Keratinocyte (primary cell): ENCODE data around the gene YY2. TPM values are rescaled to one million over a fixed set of nuclear protein-coding genes. Genes with fewer than 3 reads are reported as not detected.

Experiments used
- DNase-seq: peaks from one replicate; pipeline ENCODE4 v3.0.0-alpha.2; 2011; ENCODE audit warnings: low read depth, missing footprints, low spot score
- FAIRE-seq: peaks from 2 replicates; lab custom pipeline; 2011; peaks lifted over from hg19 to GRCh38; lab: Jason Lieb, UNC
- H2AFZ ChIP-seq: 2 replicates; pipeline ENCODE4 v1.6.0; 2012; ENCODE audit warnings: low read length, control low read depth, inconsistent platforms; ENCODE audit not compliant: control insufficient read depth
- H3K27ac ChIP-seq: 2 replicates; pipeline ENCODE4 v1.5.1; 2011; ENCODE audit warnings: low read length; ENCODE audit not compliant: control insufficient read depth, insufficient read depth
- H3K27me3 ChIP-seq: 3 replicates; pipeline ENCODE4 v1.6.0; 2011; ENCODE audit warnings: low read length; ENCODE audit not compliant: control insufficient read depth, insufficient read depth; ENCODE audit errors: extremely low read depth
- H3K36me3 ChIP-seq, 2 experiments: 2 replicates in 1 of 2; 3 replicates in 1 of 2; pipeline ENCODE4 v1.5.1; 2011; ENCODE audit warnings: low read length in 2 of 2, mild to moderate bottlenecking in 1 of 2; ENCODE audit not compliant: control insufficient read depth in 2 of 2, insufficient read depth in 2 of 2; ENCODE audit errors: extremely low read depth in 1 of 2
- H3K4me1 ChIP-seq: 3 replicates; pipeline ENCODE4 v1.5.1; 2011; ENCODE audit warnings: low read length; ENCODE audit not compliant: control insufficient read depth, insufficient read depth; ENCODE audit errors: extremely low read depth
- H3K4me2 ChIP-seq: 3 replicates; pipeline ENCODE4 v1.6.0; 2011; ENCODE audit warnings: low read depth, low read length; ENCODE audit not compliant: control insufficient read depth, insufficient read depth; ENCODE audit errors: extremely low read depth
- H3K4me3 ChIP-seq, 3 experiments: fragments of 200-600 bp in 1 of 3; sonication (generic) in 1 of 3; 2 replicates in 2 of 3; 3 replicates in 1 of 3; pipeline ENCODE4 v1.5.1; 2011 to 2016; ENCODE audit warnings: low read length in 3 of 3, mild to moderate bottlenecking in 3 of 3, control low read depth in 2 of 3, inconsistent platforms in 1 of 3, low read depth in 1 of 3, mixed read lengths in 1 of 3, mixed run types in 1 of 3, moderate library complexity in 1 of 3; ENCODE audit not compliant: control insufficient read depth in 2 of 3, insufficient read depth in 2 of 3; ENCODE audit errors: extremely low read depth in 1 of 3
- H3K79me2 ChIP-seq: 2 replicates; pipeline ENCODE4 v1.6.0; 2012; ENCODE audit warnings: low read length; ENCODE audit not compliant: control insufficient read depth, insufficient read depth
- H3K9ac ChIP-seq: 3 replicates; pipeline ENCODE4 v1.6.0; 2011; ENCODE audit warnings: low read length; ENCODE audit not compliant: control insufficient read depth, insufficient read depth; ENCODE audit errors: extremely low read depth
- H3K9me1 ChIP-seq: 3 replicates; pipeline ENCODE4 v1.6.0; 2011; ENCODE audit warnings: low read length; ENCODE audit not compliant: control insufficient read depth, insufficient read depth; ENCODE audit errors: extremely low read depth
- H3K9me3 ChIP-seq: 2 replicates; pipeline ENCODE4 v1.5.1; 2012; ENCODE audit warnings: low read depth, low read length; ENCODE audit not compliant: control insufficient read depth
- H4K20me1 ChIP-seq: 3 replicates; pipeline ENCODE4 v1.6.0; 2011; ENCODE audit warnings: low read length; ENCODE audit not compliant: control insufficient read depth, insufficient read depth; ENCODE audit errors: extremely low read depth
- EZH2 ChIP-seq: IDR thresholded peaks from one replicate; pipeline ENCODE4 v1.6.1; 2012; ENCODE audit warnings: inconsistent platforms, mild to moderate bottlenecking, low read length, moderate library complexity
- dilution Hi-C: fragments of 300-500 bp; cut with MboI; formaldehyde crosslinking; loops from one replicate; pipeline ENCODE4 v1.7.0; 2020; ENCODE audit warnings: low sequenced_read_pairs; ENCODE audit not compliant: extremely low pct_ligation_motif_present
- polyA plus RNA-seq, 5 experiments: library from polyadenylated mRNA; depleted of rRNA in 3 of 5; stranded (reverse) in 3 of 5; stranded (forward) in 1 of 5; unstranded in 1 of 5; fragments of >200 nt; gene quantifications; 1 replicate in 1 of 5; 2 replicates in 3 of 5; 3 replicates in 1 of 5; pipeline versions ENCODE4 v1.2.1 to v1.2.3, GENCODE V29; 2011 to 2012; ENCODE audit warnings: missing spikeins in 2 of 5, low read depth in 1 of 5, low replicate concordance in 1 of 5
- TF ChIP-seq, protein P1 (sequence below), 3 experiments: IDR thresholded peaks in 1 of 3; conservative IDR thresholded peaks in 1 of 3; optimal IDR thresholded peaks in 1 of 3; 2 replicates in 2 of 3; 3 replicates in 1 of 3; pipeline versions ENCODE3 to v1.5.1; 2011; ENCODE audit warnings: low read length in 3 of 3, mild to moderate bottlenecking in 3 of 3, moderate library complexity in 2 of 3, control low read depth in 1 of 3, inconsistent platforms in 1 of 3; ENCODE audit not compliant: insufficient read depth in 2 of 3; ENCODE audit errors: extremely low read depth in 1 of 3

Gene YY2
- polyA plus RNA-seq, 1 donor (not counting 4 experiments of a cell fraction or from before 2014, with no cell fraction given): 1.2 TPM

DNA sequence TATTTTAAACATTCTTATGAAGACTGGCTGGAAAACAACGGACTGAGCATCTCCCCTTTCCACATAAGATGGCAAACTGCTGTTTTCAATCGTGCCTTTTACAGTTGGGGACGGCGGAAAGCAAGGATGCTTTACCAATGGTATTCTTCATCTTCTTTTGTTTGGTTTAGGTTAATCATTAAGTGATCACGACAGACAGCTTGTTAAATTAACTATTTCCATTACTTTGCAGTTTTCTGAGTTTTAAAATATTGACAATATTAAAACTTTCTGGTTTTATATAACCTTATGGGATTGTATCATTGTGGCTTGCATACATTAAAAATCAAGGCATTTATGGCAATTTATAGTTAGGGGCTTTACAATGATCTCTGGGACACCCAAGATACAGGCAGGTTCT lies 12.6 kb upstream of the YY2 start:
- FAIRE-seq: no peak

DNA sequence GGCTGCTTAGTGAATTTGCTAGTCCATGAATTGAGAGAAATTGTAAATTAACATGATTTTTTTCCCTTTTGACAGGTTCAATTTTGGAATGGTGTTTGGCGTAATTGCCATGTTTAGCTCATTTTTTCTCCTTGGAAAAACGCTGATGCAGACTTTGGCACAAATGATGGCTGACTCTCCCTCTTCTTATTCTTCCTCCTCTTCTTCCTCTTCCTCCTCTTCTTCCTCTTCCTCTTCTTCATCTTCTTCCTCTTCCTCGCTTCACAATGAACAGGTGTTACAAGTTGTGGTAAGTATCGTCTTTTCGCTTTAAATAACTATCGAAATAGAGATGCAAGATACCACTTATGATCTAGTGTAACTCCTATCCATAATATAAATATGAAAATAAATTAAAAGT lies 10.7 kb upstream of the YY2 start:
- H3K27ac ChIP-seq: no peak overlapping the region
- H2AFZ ChIP-seq: no peak overlapping the region
- no peak overlapping the region for H3K4me3 ChIP-seq
- H3K4me2 ChIP-seq: no peak overlapping the region
- no peaks in the 10 kb centered on the region for H3K9me1 ChIP-seq
- no peaks in the 10 kb centered on the region for H4K20me1 ChIP-seq
- no peaks in the 10 kb centered on the region for H3K9me3 ChIP-seq
- no peak overlapping the region for H3K9ac ChIP-seq
- TF ChIP-seq, protein P1, sequence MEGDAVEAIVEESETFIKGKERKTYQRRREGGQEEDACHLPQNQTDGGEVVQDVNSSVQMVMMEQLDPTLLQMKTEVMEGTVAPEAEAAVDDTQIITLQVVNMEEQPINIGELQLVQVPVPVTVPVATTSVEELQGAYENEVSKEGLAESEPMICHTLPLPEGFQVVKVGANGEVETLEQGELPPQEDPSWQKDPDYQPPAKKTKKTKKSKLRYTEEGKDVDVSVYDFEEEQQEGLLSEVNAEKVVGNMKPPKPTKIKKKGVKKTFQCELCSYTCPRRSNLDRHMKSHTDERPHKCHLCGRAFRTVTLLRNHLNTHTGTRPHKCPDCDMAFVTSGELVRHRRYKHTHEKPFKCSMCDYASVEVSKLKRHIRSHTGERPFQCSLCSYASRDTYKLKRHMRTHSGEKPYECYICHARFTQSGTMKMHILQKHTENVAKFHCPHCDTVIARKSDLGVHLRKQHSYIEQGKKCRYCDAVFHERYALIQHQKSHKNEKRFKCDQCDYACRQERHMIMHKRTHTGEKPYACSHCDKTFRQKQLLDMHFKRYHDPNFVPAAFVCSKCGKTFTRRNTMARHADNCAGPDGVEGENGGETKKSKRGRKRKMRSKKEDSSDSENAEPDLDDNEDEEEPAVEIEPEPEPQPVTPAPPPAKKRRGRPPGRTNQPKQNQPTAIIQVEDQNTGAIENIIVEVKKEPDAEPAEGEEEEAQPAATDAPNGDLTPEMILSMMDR (optimal IDR thresholded peaks at IDR 0.05 in 1 of 3, IDR thresholded peaks at IDR 0.05 in 1 of 3, conservative IDR thresholded peaks at IDR 0.05 in 1 of 3; ENCODE audit: extremely low read depth in 1 of 3, insufficient read depth in 2 of 3, low read length in 3 of 3): no peak
- no peak for TF ChIP-seq EZH2
- H3K4me1 ChIP-seq: peaks cover 3% of the 10 kb centered on the region
- no peak for FAIRE-seq
- no peaks in the 10 kb centered on the region for H3K36me3 ChIP-seq
- dilution Hi-C loops: no loop called here
- peaks cover 5% of the 10 kb centered on the region for H3K79me2 ChIP-seq
- H3K27me3 ChIP-seq: no peaks in the 10 kb centered on the region
- DNase-seq: no peak

More for the DNA sequence above, 12.6 kb upstream of the YY2 start:
- H3K9me1 ChIP-seq: no peaks in the 10 kb centered on the region
- H3K9ac ChIP-seq: no peak overlapping the region
- peaks cover 3% of the 10 kb centered on the region for H3K4me1 ChIP-seq
- no peaks in the 10 kb centered on the region for H3K36me3 ChIP-seq
- no peak overlapping the region for H3K4me2 ChIP-seq
- H3K79me2 ChIP-seq: peaks cover 11% of the 10 kb centered on the region
- no peak overlapping the region for H2AFZ ChIP-seq
- H3K9me3 ChIP-seq: no peaks in the 10 kb centered on the region
- no peak overlapping the region for H3K4me3 ChIP-seq
- no peaks in the 10 kb centered on the region for H3K27me3 ChIP-seq
- no peak for DNase-seq
- TF ChIP-seq EZH2: no peak
- TF ChIP-seq, protein P1 (optimal IDR thresholded peaks at IDR 0.05 in 1 of 3, IDR thresholded peaks at IDR 0.05 in 1 of 3, conservative IDR thresholded peaks at IDR 0.05 in 1 of 3; ENCODE audit: extremely low read depth in 1 of 3, insufficient read depth in 2 of 3, low read length in 3 of 3): no peak
- no peaks in the 10 kb centered on the region for H4K20me1 ChIP-seq
- no peak overlapping the region for H3K27ac ChIP-seq
- dilution Hi-C loops: no loop called here
